Astrocyte (in vitro differentiated cells and primary cell): ENCODE data around the gene DOCK10. TPM values are rescaled to one million over a fixed set of nuclear protein-coding genes. Genes with fewer than 3 reads are reported as not detected.
A peak's percentile ranks its signal among the peaks of the same experiment; 100 is the strongest.

Source experiments
- DNase-seq: peaks from one replicate; pipeline ENCODE4 v3.0.0-alpha.2; 2010; ENCODE audit warnings: low read depth
- FAIRE-seq: peaks from 2 replicates; lab custom pipeline; 2011; peaks lifted over from hg19 to GRCh38; lab: Jason Lieb, UNC
- H2AFZ ChIP-seq: 2 replicates; pipeline ENCODE4 v1.6.0; 2012; ENCODE audit warnings: low read depth, low read length, inconsistent platforms
- H3K27ac ChIP-seq: 2 replicates; pipeline ENCODE4 v1.5.1; 2011; ENCODE audit warnings: low read depth, low read length, inconsistent platforms
- H3K27me3 ChIP-seq: 2 replicates; pipeline ENCODE4 v1.6.0; 2011; ENCODE audit warnings: low read length, inconsistent platforms; ENCODE audit not compliant: insufficient read depth
- H3K36me3 ChIP-seq: 2 replicates; pipeline ENCODE4 v1.5.1; 2011; ENCODE audit warnings: low read length, inconsistent platforms; ENCODE audit not compliant: insufficient read depth
- H3K4me1 ChIP-seq: 2 replicates; pipeline ENCODE4 v1.5.1; 2011; ENCODE audit warnings: low read length, inconsistent platforms; ENCODE audit not compliant: insufficient read depth
- H3K4me2 ChIP-seq: 2 replicates; pipeline ENCODE4 v1.6.0; 2012; ENCODE audit warnings: low read length, inconsistent platforms
- H3K4me3 ChIP-seq: 2 replicates; pipeline ENCODE4 v1.5.1; 2011; ENCODE audit warnings: low read depth, mild to moderate bottlenecking, low read length, inconsistent platforms; ENCODE audit not compliant: insufficient read depth
- H3K79me2 ChIP-seq: 2 replicates; pipeline ENCODE4 v1.6.0; 2012; ENCODE audit warnings: mild to moderate bottlenecking, low read length, inconsistent platforms; ENCODE audit not compliant: insufficient read depth
- H3K9ac ChIP-seq: 2 replicates; pipeline ENCODE4 v1.6.0; 2012; ENCODE audit warnings: mild to moderate bottlenecking, low read length, inconsistent platforms
- H3K9me3 ChIP-seq: 2 replicates; pipeline ENCODE4 v1.5.1; 2012; ENCODE audit warnings: low read depth, mild to moderate bottlenecking, low read length, inconsistent platforms; ENCODE audit not compliant: insufficient read depth
- H4K20me1 ChIP-seq: 2 replicates; pipeline ENCODE4 v1.6.0; 2012; ENCODE audit warnings: low read length, inconsistent platforms; ENCODE audit not compliant: insufficient read depth
- H3K27ac Mint-ChIP-seq: one replicate; pipeline ENCODE4 v1.8.0; 2021; ENCODE audit warnings: mild to moderate bottlenecking, mixed read lengths; ENCODE audit not compliant: unreplicated experiment
- H3K27me3 Mint-ChIP-seq: one replicate; pipeline ENCODE4 v1.8.0; 2021; ENCODE audit warnings: low read depth, mixed read lengths; ENCODE audit not compliant: unreplicated experiment
- H3K36me3 Mint-ChIP-seq: one replicate; pipeline ENCODE4 v1.8.0; 2021; ENCODE audit warnings: low read depth, mixed read lengths; ENCODE audit not compliant: unreplicated experiment
- H3K4me1 Mint-ChIP-seq: one replicate; pipeline ENCODE4 v1.8.0; 2021; ENCODE audit warnings: low read depth, mixed read lengths; ENCODE audit not compliant: unreplicated experiment
- H3K4me3 Mint-ChIP-seq: one replicate; pipeline ENCODE4 v1.8.0; 2021; ENCODE audit warnings: mild to moderate bottlenecking, moderate library complexity, mixed read lengths; ENCODE audit not compliant: unreplicated experiment
- H3K9me3 Mint-ChIP-seq: one replicate; pipeline ENCODE4 v1.8.0; 2021; ENCODE audit warnings: mild to moderate bottlenecking, mixed read lengths; ENCODE audit not compliant: unreplicated experiment
- CTCF ChIP-seq: IDR thresholded peaks from 2 replicates; pipeline ENCODE4 v1.5.1; 2011; ENCODE audit warnings: low read depth, mild to moderate bottlenecking, inconsistent platforms, low read length, moderate library complexity; ENCODE audit not compliant: insufficient read depth
- EZH2 ChIP-seq: IDR thresholded peaks from 2 replicates; pipeline ENCODE4 v1.6.1; 2012; ENCODE audit warnings: mild to moderate bottlenecking, low read length, inconsistent platforms; ENCODE audit not compliant: insufficient read depth
- total RNA-seq: library from RNA; stranded (reverse); gene quantifications from 2 replicates; pipeline ENCODE4 v1.2.1, GENCODE V29; 2021

Gene DOCK10
- total RNA-seq, 1 donor from 2014 or later = 7.7 TPM

- no peaks in the 10 kb centered on the region for H3K36me3 Mint-ChIP-seq
- Histone ChIP-seq H3K27ac (no peak overlapping the region), H3K4me3 (no peak overlapping the region), H3K9ac (no peak overlapping the region), H3K4me1 (peaks cover 9% of the 10 kb centered on the region), H3K4me2 (no peak overlapping the region), H3K79me2 (peaks cover 21% of the 10 kb centered on the region), H3K36me3 (no peaks in the 10 kb centered on the region), H2AFZ (no peak overlapping the region), H3K27me3 (no peaks in the 10 kb centered on the region), H4K20me1 (peaks cover 3% of the 10 kb centered on the region), H3K9me3 (no peaks in the 10 kb centered on the region)
- no peaks in the 10 kb centered on the region for H3K27me3 Mint-ChIP-seq
- H3K4me1 Mint-ChIP-seq = peaks cover 3% of the 10 kb centered on the region
- TF ChIP-seq CTCF = no peak
- no peak for TF ChIP-seq EZH2
- H3K4me3 Mint-ChIP-seq = no peak overlapping the region
- FAIRE-seq = no peak
- DNase-seq = peak; percentile 41
- H3K27ac Mint-ChIP-seq = no peak overlapping the region
- H3K9me3 Mint-ChIP-seq = no peaks in the 10 kb centered on the region
Observed at GRCh38 chr2:225004597-225004996, 37.7 kb downstream of the DOCK10 start.

- H3K4me2 ChIP-seq = no peak overlapping the region
- H3K27ac Mint-ChIP-seq = peak overlapping the region; percentile 31
- H3K36me3 Mint-ChIP-seq = no peaks in the 10 kb centered on the region
- FAIRE-seq (peak; percentile 54), DNase-seq (no peak)
- no peak for TF ChIP-seq CTCF
- no peak for TF ChIP-seq EZH2
- H3K9me3 ChIP-seq = no peaks in the 10 kb centered on the region
- peaks cover 8% of the 10 kb centered on the region for H4K20me1 ChIP-seq
- H3K4me1 Mint-ChIP-seq = no peaks in the 10 kb centered on the region
- no peak overlapping the region for H3K4me3 ChIP-seq
- peaks cover 9% of the 10 kb centered on the region for H3K4me1 ChIP-seq
- H3K27ac ChIP-seq = no peak overlapping the region
- no peak overlapping the region for H2AFZ ChIP-seq
- H3K79me2 ChIP-seq = peaks cover 7% of the 10 kb centered on the region
- no peaks in the 10 kb centered on the region for H3K36me3 ChIP-seq
- H3K4me3 Mint-ChIP-seq = no peak overlapping the region
- no peaks in the 10 kb centered on the region for H3K27me3 ChIP-seq
- H3K27me3 Mint-ChIP-seq = no peaks in the 10 kb centered on the region
- no peak overlapping the region for H3K9ac ChIP-seq
- no peaks in the 10 kb centered on the region for H3K9me3 Mint-ChIP-seq
Observed at GRCh38 chr2:225002656-225003045, 39.6 kb downstream of the DOCK10 start.

- H2AFZ ChIP-seq = peak overlapping the region; percentile 18
- FAIRE-seq = no peak
Observed at GRCh38 chr2:225002039-225002655, 40.1 kb downstream of the DOCK10 start.

More at GRCh38 chr2:225002039-225002655, 40.1 kb downstream of the DOCK10 start:
- H3K4me1 ChIP-seq = peaks cover 9% of the 10 kb centered on the region
- Mint-ChIP-seq H3K9me3 (no peaks in the 10 kb centered on the region), H3K27ac (peak overlapping the region; percentile 31), H3K4me1 (no peaks in the 10 kb centered on the region), H3K27me3 (no peaks in the 10 kb centered on the region), H3K4me3 (no peak overlapping the region), H3K36me3 (no peaks in the 10 kb centered on the region)
- H3K4me2 ChIP-seq = no peak overlapping the region
- DNase-seq = peak; percentile 48
- H3K36me3 ChIP-seq = no peaks in the 10 kb centered on the region
- no peaks in the 10 kb centered on the region for H3K9me3 ChIP-seq
- H3K4me3 ChIP-seq = no peak overlapping the region
- peak; percentile 90 for TF ChIP-seq CTCF
- TF ChIP-seq EZH2 = no peak
- peaks cover 5% of the 10 kb centered on the region for H3K79me2 ChIP-seq
- peaks cover 8% of the 10 kb centered on the region for H4K20me1 ChIP-seq
- no peaks in the 10 kb centered on the region for H3K27me3 ChIP-seq
- H3K27ac ChIP-seq = no peak overlapping the region
- H3K9ac ChIP-seq = peak overlapping the region; percentile 19
